Measurements from ENCODE around the gene ATP6V1E1.

DNA sequence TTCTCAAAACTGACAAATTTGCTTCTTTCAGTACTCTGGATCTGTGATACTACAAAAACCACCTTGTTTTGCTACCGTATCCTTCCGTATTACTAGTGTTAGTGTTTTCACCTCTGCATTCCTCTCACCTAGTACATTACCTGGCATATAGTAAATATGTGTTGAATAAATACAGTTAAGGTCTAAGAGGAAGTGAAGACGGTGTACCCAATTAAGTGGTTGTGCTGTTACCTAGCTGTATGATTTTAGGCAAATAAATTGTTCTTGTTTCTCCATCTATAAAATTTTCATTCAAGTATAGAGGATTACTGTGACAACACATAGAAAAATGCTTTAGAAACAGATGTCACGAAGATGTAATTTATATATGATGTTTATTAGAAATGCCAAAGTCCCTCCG is 18.9 kb upstream of the ATP6V1E1 start:
- TF ChIP-seq, protein P1, sequence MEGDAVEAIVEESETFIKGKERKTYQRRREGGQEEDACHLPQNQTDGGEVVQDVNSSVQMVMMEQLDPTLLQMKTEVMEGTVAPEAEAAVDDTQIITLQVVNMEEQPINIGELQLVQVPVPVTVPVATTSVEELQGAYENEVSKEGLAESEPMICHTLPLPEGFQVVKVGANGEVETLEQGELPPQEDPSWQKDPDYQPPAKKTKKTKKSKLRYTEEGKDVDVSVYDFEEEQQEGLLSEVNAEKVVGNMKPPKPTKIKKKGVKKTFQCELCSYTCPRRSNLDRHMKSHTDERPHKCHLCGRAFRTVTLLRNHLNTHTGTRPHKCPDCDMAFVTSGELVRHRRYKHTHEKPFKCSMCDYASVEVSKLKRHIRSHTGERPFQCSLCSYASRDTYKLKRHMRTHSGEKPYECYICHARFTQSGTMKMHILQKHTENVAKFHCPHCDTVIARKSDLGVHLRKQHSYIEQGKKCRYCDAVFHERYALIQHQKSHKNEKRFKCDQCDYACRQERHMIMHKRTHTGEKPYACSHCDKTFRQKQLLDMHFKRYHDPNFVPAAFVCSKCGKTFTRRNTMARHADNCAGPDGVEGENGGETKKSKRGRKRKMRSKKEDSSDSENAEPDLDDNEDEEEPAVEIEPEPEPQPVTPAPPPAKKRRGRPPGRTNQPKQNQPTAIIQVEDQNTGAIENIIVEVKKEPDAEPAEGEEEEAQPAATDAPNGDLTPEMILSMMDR (IDR thresholded peaks at IDR 0.05) = no peak
- no peak for TF ChIP-seq POLR2A (IDR thresholded peaks at IDR 0.05)

All from adrenal gland (tissue), 5 donors.